Stimulated activated CD8-positive, alpha-beta memory T cell treated with anti-CD3 and anti-CD28 coated beads, Interleukin-15, amount 100 ng/mL, for 24 hours (primary cell): ENCODE measurements around the gene FAM149B1.
"Not testable (repeated sequence)": the region's sequence is repeated elsewhere in the genome, so short reads cannot be mapped to it uniquely, and the experiment has no call there.

Source experiments
- DNase-seq: peaks from one replicate; pipeline ENCODE4 v3.0.0-alpha.2; 2020; ENCODE audit warnings: low read depth

Gene FAM149B1

GRCh38 chr10:73167783-73168464, at the start of gene FAM149B1, which contains the start of gene ECD:
TSS of gene FAM149B1 (plus strand) at chr10:73168119. CDS start at chr10:73168340, 221 bp downstream.
TSS of gene ECD (minus strand) at chr10:73168008. CDS start at chr10:73163937, 4,071 bp downstream.
- peak; percentile 86 for DNase-seq

- no peak for DNase-seq
These were observed 48.5 kb upstream of the FAM149B1 start for GRCh38 chr10:73119457-73119856.

GRCh38 chr10:73119952-73120351, 48.0 kb upstream of the FAM149B1 start:
- no peak for DNase-seq

GRCh38 chr10:73126343-73126742, 41.6 kb upstream of the FAM149B1 start:
- no peak for DNase-seq

- no peak for DNase-seq
These were observed 36.6 kb upstream of the FAM149B1 start for GRCh38 chr10:73131301-73131700.

- DNase-seq: no peak
These were observed 35.8 kb upstream of the FAM149B1 start for GRCh38 chr10:73131913-73132686.

GRCh38 chr10:73134727-73135126, 33.2 kb upstream of the FAM149B1 start:
- no peak for DNase-seq

GRCh38 chr10:73136627-73137026, 31.3 kb upstream of the FAM149B1 start:
- no peak for DNase-seq

- no peak for DNase-seq
These were observed 28.7 kb upstream of the FAM149B1 start for GRCh38 chr10:73139251-73139650.

GRCh38 chr10:73141603-73142002, 26.3 kb upstream of the FAM149B1 start:
- no peak for DNase-seq

GRCh38 chr10:73150633-73151413, 17.1 kb upstream of the FAM149B1 start:
- not testable (repeated sequence) for DNase-seq

GRCh38 chr10:73152009-73152408, 15.9 kb upstream of the FAM149B1 start:
- no peak for DNase-seq

- no peak for DNase-seq
These were observed 11.9 kb upstream of the FAM149B1 start for GRCh38 chr10:73156054-73156453.

- no peak for DNase-seq
These were observed 8.8 kb upstream of the FAM149B1 start for GRCh38 chr10:73159038-73159648.

- DNase-seq: no peak
These were observed 6.8 kb upstream of the FAM149B1 start for GRCh38 chr10:73161079-73161478.

- DNase-seq: no peak
These were observed 6.3 kb upstream of the FAM149B1 start for GRCh38 chr10:73161662-73162061.

GRCh38 chr10:73163096-73163495, 4.8 kb upstream of the FAM149B1 start:
- DNase-seq: no peak

GRCh38 chr10:73166972-73167371, 947 bp upstream of the FAM149B1 start:
- no peak for DNase-seq

GRCh38 chr10:73167458-73167782, 499 bp upstream of the FAM149B1 start:
- DNase-seq: no peak

- no peak for DNase-seq
These were observed 515 bp downstream of the FAM149B1 start for GRCh38 chr10:73168465-73168803.

- DNase-seq: no peak
These were observed 1.4 kb downstream of the FAM149B1 start for GRCh38 chr10:73169320-73169719.

GRCh38 chr10:73172867-73173266, 4.9 kb downstream of the FAM149B1 start:
- DNase-seq: no peak
